H1 (cell line): ENCODE data around the gene ING4. TPM values are rescaled to one million over a fixed set of nuclear protein-coding genes. Genes with fewer than 3 reads are reported as not detected.

Experiments used
- BCL11A ChIP-seq, 2 experiments: IDR thresholded peaks; one replicate each; pipeline ENCODE4 v1.6.1; 2011; ENCODE audit warnings: low read depth in 2 of 2, low read length in 2 of 2, mild to moderate bottlenecking in 2 of 2
- CHD7 ChIP-seq: fragments of 300-600 bp; sonication (generic); IDR thresholded peaks from 2 replicates; pipeline ENCODE4 v1.7.1; 2012; ENCODE audit warnings: low read length, moderate library complexity, mild to moderate bottlenecking, inconsistent platforms; ENCODE audit not compliant: insufficient replicate concordance
- CREB1 ChIP-seq: IDR thresholded peaks from 2 replicates; pipeline ENCODE4 v1.6.1; 2012; ENCODE audit warnings: inconsistent platforms
- EP300 ChIP-seq, 2 experiments: IDR thresholded peaks; 1 replicate in 1 of 2; 2 replicates in 1 of 2; pipeline ENCODE4 v1.6.1; 2011 to 2012; ENCODE audit warnings: low read depth in 2 of 2, low read length in 2 of 2, mild to moderate bottlenecking in 2 of 2, borderline replicate concordance in 1 of 2, inconsistent platforms in 1 of 2, moderate library complexity in 1 of 2
- EZH2 ChIP-seq: fragments of 200-600 bp; sonication (generic); IDR thresholded peaks from 2 replicates; pipeline ENCODE4 v1.7.1; 2012; ENCODE audit warnings: low read depth, mild to moderate bottlenecking, moderate library complexity, low read length, inconsistent platforms; ENCODE audit not compliant: severe bottlenecking
- HDAC6 ChIP-seq: IDR thresholded peaks from one replicate; pipeline ENCODE4 v1.7.1; 2012; ENCODE audit warnings: low read depth, mild to moderate bottlenecking, inconsistent platforms, low read length, moderate library complexity
- JUN ChIP-seq: IDR thresholded peaks from 2 replicates; pipeline ENCODE4 v1.6.1; 2011; ENCODE audit warnings: low read depth, mild to moderate bottlenecking, improper control_type of control experiment, low read length
- KDM4A ChIP-seq: IDR thresholded peaks from one replicate; pipeline ENCODE4 v1.7.1; 2012; ENCODE audit warnings: low read depth, mild to moderate bottlenecking, moderate library complexity, low read length, inconsistent platforms; ENCODE audit not compliant: severe bottlenecking
- MAFK ChIP-seq: IDR thresholded peaks from 2 replicates; pipeline ENCODE4 v1.6.1; 2012; ENCODE audit warnings: low read depth, mild to moderate bottlenecking, improper control_type of control experiment, low read length
- RBBP5 ChIP-seq: IDR thresholded peaks from 2 replicates; pipeline ENCODE4 v1.7.1; 2012; ENCODE audit warnings: low read depth, mild to moderate bottlenecking, inconsistent platforms, low read length, moderate library complexity, borderline replicate concordance
- polyA plus RNA-seq, 7 experiments: library from polyadenylated mRNA; depleted of rRNA in 3 of 7; stranded (reverse) in 5 of 7; unstranded in 2 of 7; fragments of >200 nt in 5 of 7; fragments of 200-250 nt in 2 of 7; gene quantifications; 1 replicate in 5 of 7; 2 replicates in 1 of 7; 4 replicates in 1 of 7; pipeline versions ENCODE4 v1.2.1 to v1.2.3, GENCODE V29; 2011 to 2013; ENCODE audit warnings: missing spikeins in 2 of 7, mixed read lengths in 2 of 7
- total RNA-seq: library from RNA; stranded (reverse); fragmentation: NEBNext Ultra II Directional; extraction: Animal tissue kit (Norgen Biotek cat#: 25700); gene quantifications from 2 replicates; pipeline ENCODE4 v1.2.1, GENCODE V29; 2021

ING4 gene
- total and polyA plus RNA-seq, 2 of the 8 experiments (the other 6 are each of a cell fraction or from before 2014, with no cell fraction given): 22.9 to 28.6 TPM

GRCh38 chr12:6662906-6663742 is at the start of gene ING4 (continued):
- TF ChIP-seq CHD7 (no peak), MAFK (no peak), KDM4A (peak; percentile 80), HDAC6 (no peak), JUN (peak; percentile 69; the same call in 1 of the 2 replicates), BCL11A (IDR thresholded peaks at IDR 0.05; ENCODE audit: low read depth in 2 of 2, low read length in 2 of 2) (no peak), EZH2 (no peak), CREB1 (peak; percentile 99), RBBP5 (no peak), EP300 (IDR thresholded peaks at IDR 0.05; ENCODE audit: borderline replicate concordance in 1 of 2, low read depth in 2 of 2, low read length in 2 of 2) (no peak)
